ENCODE results near the gene ZC3H13.

Gene ZC3H13

GRCh38 chr13:46063292-46063691 is 10.7 kb upstream of the ZC3H13 start:
- Histone ChIP-seq H3K36me3 (ENCODE audit: control insufficient read depth, insufficient read depth, low read length) (no peaks in the 10 kb centered on the region), H3K27ac (ENCODE audit: insufficient read depth, low read length, poor library complexity, severe bottlenecking) (no peak overlapping the region), H3K27me3 (replicated peaks; ENCODE audit: control insufficient read depth, insufficient read depth, low read length, poor library complexity, severe bottlenecking) (no peaks in the 10 kb centered on the region), H3K9me3 (ENCODE audit: control insufficient read depth, low read length) (no peaks in the 10 kb centered on the region), H3K4me3 (ENCODE audit: insufficient read depth, low read depth, low read length, poor library complexity, severe bottlenecking) (no peak overlapping the region), H3K4me1 (ENCODE audit: control insufficient read depth, insufficient read depth, low read length, poor library complexity, severe bottlenecking) (no peaks in the 10 kb centered on the region)
- no peak for DNase-seq

- Histone ChIP-seq H3K9me3 (ENCODE audit: control insufficient read depth, low read length) (no peaks in the 10 kb centered on the region), H3K4me1 (ENCODE audit: control insufficient read depth, insufficient read depth, low read length, poor library complexity, severe bottlenecking) (no peaks in the 10 kb centered on the region), H3K27me3 (replicated peaks; ENCODE audit: control insufficient read depth, insufficient read depth, low read length, poor library complexity, severe bottlenecking) (no peaks in the 10 kb centered on the region), H3K27ac (ENCODE audit: insufficient read depth, low read length, poor library complexity, severe bottlenecking) (no peak overlapping the region), H3K4me3 (ENCODE audit: insufficient read depth, low read depth, low read length, poor library complexity, severe bottlenecking) (no peak overlapping the region), H3K36me3 (ENCODE audit: control insufficient read depth, insufficient read depth, low read length) (no peaks in the 10 kb centered on the region)
- DNase-seq: no peak
These were observed 9.6 kb upstream of the ZC3H13 start for GRCh38 chr13:46062185-46062584.

DNA sequence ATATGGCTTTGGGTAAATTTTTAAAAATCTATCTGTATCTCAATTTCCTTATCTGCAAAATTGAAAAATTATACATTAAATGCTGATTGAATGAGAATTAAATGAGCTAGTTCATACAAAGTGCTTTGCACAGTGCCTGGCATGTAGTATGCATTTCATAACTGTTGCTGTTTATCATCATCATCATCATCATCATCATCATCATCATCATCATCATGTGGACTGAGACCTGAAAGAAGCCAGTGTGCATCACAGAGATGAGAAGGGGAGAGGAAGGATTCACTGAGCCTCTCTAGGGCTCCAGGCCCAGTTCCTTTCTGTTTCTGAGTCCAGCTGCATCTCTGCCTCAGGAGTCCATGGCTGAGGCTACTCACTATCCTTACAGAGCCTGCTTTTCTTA is 6.9 kb upstream of the ZC3H13 start:
- Histone ChIP-seq H3K9me3 (ENCODE audit: control insufficient read depth, low read length) (no peaks in the 10 kb centered on the region), H3K4me1 (ENCODE audit: control insufficient read depth, insufficient read depth, low read length, poor library complexity, severe bottlenecking) (no peaks in the 10 kb centered on the region), H3K27ac (ENCODE audit: insufficient read depth, low read length, poor library complexity, severe bottlenecking) (no peak overlapping the region)

GRCh38 chr13:46058268-46058667 is 5.7 kb upstream of the ZC3H13 start:
- Histone ChIP-seq H3K4me1 (ENCODE audit: control insufficient read depth, insufficient read depth, low read length, poor library complexity, severe bottlenecking) (no peaks in the 10 kb centered on the region), H3K27ac (ENCODE audit: insufficient read depth, low read length, poor library complexity, severe bottlenecking) (no peak overlapping the region), H3K4me3 (ENCODE audit: insufficient read depth, low read depth, low read length, poor library complexity, severe bottlenecking) (no peak overlapping the region)

More for the DNA sequence above, 6.9 kb upstream of the ZC3H13 start:
- Histone ChIP-seq H3K27me3 (replicated peaks; ENCODE audit: control insufficient read depth, insufficient read depth, low read length, poor library complexity, severe bottlenecking) (no peaks in the 10 kb centered on the region), H3K4me3 (ENCODE audit: insufficient read depth, low read depth, low read length, poor library complexity, severe bottlenecking) (no peak overlapping the region), H3K36me3 (ENCODE audit: control insufficient read depth, insufficient read depth, low read length) (no peaks in the 10 kb centered on the region)
- DNase-seq: no peak

GRCh38 chr13:46057256-46058015 is 4.9 kb upstream of the ZC3H13 start:
- Histone ChIP-seq H3K27ac (ENCODE audit: insufficient read depth, low read length, poor library complexity, severe bottlenecking) (no peak overlapping the region), H3K36me3 (ENCODE audit: control insufficient read depth, insufficient read depth, low read length) (no peaks in the 10 kb centered on the region), H3K4me3 (ENCODE audit: insufficient read depth, low read depth, low read length, poor library complexity, severe bottlenecking) (no peak overlapping the region), H3K4me1 (ENCODE audit: control insufficient read depth, insufficient read depth, low read length, poor library complexity, severe bottlenecking) (no peaks in the 10 kb centered on the region), H3K27me3 (replicated peaks; ENCODE audit: control insufficient read depth, insufficient read depth, low read length, poor library complexity, severe bottlenecking) (no peaks in the 10 kb centered on the region), H3K9me3 (ENCODE audit: control insufficient read depth, low read length) (no peaks in the 10 kb centered on the region)
- no peak for DNase-seq

More at GRCh38 chr13:46058268-46058667, 5.7 kb upstream of the ZC3H13 start:
- Histone ChIP-seq H3K36me3 (ENCODE audit: control insufficient read depth, insufficient read depth, low read length) (no peaks in the 10 kb centered on the region), H3K9me3 (ENCODE audit: control insufficient read depth, low read length) (no peaks in the 10 kb centered on the region), H3K27me3 (replicated peaks; ENCODE audit: control insufficient read depth, insufficient read depth, low read length, poor library complexity, severe bottlenecking) (no peaks in the 10 kb centered on the region)
- no peak for DNase-seq

GRCh38 chr13:46053162-46054012 is 841 bp upstream of the ZC3H13 start:
- Histone ChIP-seq H3K4me3 (ENCODE audit: insufficient read depth, low read depth, low read length, poor library complexity, severe bottlenecking) (peak overlapping the region; percentile 94), H3K4me1 (ENCODE audit: control insufficient read depth, insufficient read depth, low read length, poor library complexity, severe bottlenecking) (peaks cover 9% of the 10 kb centered on the region), H3K9me3 (ENCODE audit: control insufficient read depth, low read length) (no peaks in the 10 kb centered on the region), H3K36me3 (ENCODE audit: control insufficient read depth, insufficient read depth, low read length) (no peaks in the 10 kb centered on the region), H3K27me3 (replicated peaks; ENCODE audit: control insufficient read depth, insufficient read depth, low read length, poor library complexity, severe bottlenecking) (no peaks in the 10 kb centered on the region), H3K27ac (ENCODE audit: insufficient read depth, low read length, poor library complexity, severe bottlenecking) (peak overlapping the region; percentile 96)
- no peak for DNase-seq

DNA sequence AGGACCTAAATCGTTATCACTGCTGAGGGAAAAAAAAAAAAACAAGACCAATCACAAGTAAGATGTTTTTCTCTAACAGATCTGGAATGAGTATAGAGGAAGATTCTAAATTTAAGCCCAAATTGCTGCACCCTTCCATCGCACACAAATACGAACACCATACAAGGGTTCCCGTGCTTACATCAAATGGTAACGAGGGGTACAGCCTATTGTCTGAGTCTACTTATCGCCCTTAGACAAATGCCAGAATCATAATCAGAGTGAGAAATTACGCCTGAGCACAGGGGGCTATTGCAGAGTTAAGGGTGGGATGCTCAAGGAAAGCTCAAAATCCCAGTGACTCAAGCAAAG is 603 bp downstream of the ZC3H13 start:
- no peaks in the 10 kb centered on the region for H3K27me3 ChIP-seq (replicated peaks; ENCODE audit: control insufficient read depth, insufficient read depth, low read length, poor library complexity, severe bottlenecking)
- no peaks in the 10 kb centered on the region for H3K9me3 ChIP-seq (ENCODE audit: control insufficient read depth, low read length)
- peak overlapping the region; percentile 94 for H3K4me3 ChIP-seq (ENCODE audit: insufficient read depth, low read depth, low read length, poor library complexity, severe bottlenecking)
- peaks cover 9% of the 10 kb centered on the region for H3K4me1 ChIP-seq (ENCODE audit: control insufficient read depth, insufficient read depth, low read length, poor library complexity, severe bottlenecking)
- no peak for DNase-seq
- no peaks in the 10 kb centered on the region for H3K36me3 ChIP-seq (ENCODE audit: control insufficient read depth, insufficient read depth, low read length)
- peak overlapping the region; percentile 96 for H3K27ac ChIP-seq (ENCODE audit: insufficient read depth, low read length, poor library complexity, severe bottlenecking)

GRCh38 chr13:46050771-46051170 is 1.8 kb downstream of the ZC3H13 start:
- Histone ChIP-seq H3K27me3 (replicated peaks; ENCODE audit: control insufficient read depth, insufficient read depth, low read length, poor library complexity, severe bottlenecking) (no peaks in the 10 kb centered on the region), H3K4me1 (ENCODE audit: control insufficient read depth, insufficient read depth, low read length, poor library complexity, severe bottlenecking) (peaks cover 9% of the 10 kb centered on the region), H3K9me3 (ENCODE audit: control insufficient read depth, low read length) (no peaks in the 10 kb centered on the region), H3K36me3 (ENCODE audit: control insufficient read depth, insufficient read depth, low read length) (no peaks in the 10 kb centered on the region), H3K4me3 (ENCODE audit: insufficient read depth, low read depth, low read length, poor library complexity, severe bottlenecking) (no peak overlapping the region), H3K27ac (ENCODE audit: insufficient read depth, low read length, poor library complexity, severe bottlenecking) (no peak overlapping the region)
- DNase-seq: no peak

GRCh38 chr13:46045424-46045823 is 7.1 kb downstream of the ZC3H13 start:
- H3K36me3 ChIP-seq (ENCODE audit: control insufficient read depth, insufficient read depth, low read length): peaks cover 16% of the 10 kb centered on the region
- H3K27me3 ChIP-seq (replicated peaks; ENCODE audit: control insufficient read depth, insufficient read depth, low read length, poor library complexity, severe bottlenecking): no peaks in the 10 kb centered on the region
- H3K4me3 ChIP-seq (ENCODE audit: insufficient read depth, low read depth, low read length, poor library complexity, severe bottlenecking): no peak overlapping the region
- no peaks in the 10 kb centered on the region for H3K4me1 ChIP-seq (ENCODE audit: control insufficient read depth, insufficient read depth, low read length, poor library complexity, severe bottlenecking)
- DNase-seq: no peak
- H3K27ac ChIP-seq (ENCODE audit: insufficient read depth, low read length, poor library complexity, severe bottlenecking): no peak overlapping the region
- H3K9me3 ChIP-seq (ENCODE audit: control insufficient read depth, low read length): no peaks in the 10 kb centered on the region

DNA sequence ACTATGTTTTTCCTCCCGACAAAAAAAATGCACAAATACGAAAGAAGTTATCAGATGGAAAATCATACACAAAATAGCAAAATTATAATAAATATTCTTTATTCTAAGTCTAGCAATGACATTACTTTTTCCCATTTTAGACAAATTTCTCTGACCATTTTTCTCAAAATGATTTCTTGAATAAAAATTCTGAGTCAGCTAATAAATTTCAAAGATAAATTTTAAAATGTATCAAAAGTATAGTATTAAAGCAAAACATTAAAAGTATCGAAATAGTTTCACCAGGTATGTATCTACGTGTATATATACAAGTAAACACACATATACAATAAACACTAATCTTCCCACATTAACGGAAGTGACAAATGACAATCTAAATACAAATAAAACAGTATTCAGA is 8.9 kb downstream of the ZC3H13 start:
- no peaks in the 10 kb centered on the region for H3K4me1 ChIP-seq (ENCODE audit: control insufficient read depth, insufficient read depth, low read length, poor library complexity, severe bottlenecking)
- no peak overlapping the region for H3K27ac ChIP-seq (ENCODE audit: insufficient read depth, low read length, poor library complexity, severe bottlenecking)
- H3K36me3 ChIP-seq (ENCODE audit: control insufficient read depth, insufficient read depth, low read length): peaks cover 30% of the 10 kb centered on the region
- no peaks in the 10 kb centered on the region for H3K27me3 ChIP-seq (replicated peaks; ENCODE audit: control insufficient read depth, insufficient read depth, low read length, poor library complexity, severe bottlenecking)
- H3K4me3 ChIP-seq (ENCODE audit: insufficient read depth, low read depth, low read length, poor library complexity, severe bottlenecking): no peak overlapping the region
- no peaks in the 10 kb centered on the region for H3K9me3 ChIP-seq (ENCODE audit: control insufficient read depth, low read length)
- no peak for DNase-seq

Measured in effector memory CD4-positive, alpha-beta T cell (primary cell).